D721Med (cell line): ENCODE data around the gene PLGRKT.
"Not testable (repeated sequence)": the region's sequence is repeated elsewhere in the genome, so short reads cannot be mapped to it uniquely, and the experiment has no call there.

Experiments
- DNase-seq: peaks from one replicate; pipeline ENCODE4 v3.0.0; 2011; ENCODE audit warnings: low spot score; ENCODE audit not compliant: insufficient read length
- FAIRE-seq: peaks from 2 replicates; lab custom pipeline; 2011; peaks lifted over from hg19 to GRCh38; lab: Jason Lieb, UNC
- CTCF ChIP-seq: IDR thresholded peaks from 2 replicates; pipeline ENCODE4 v1.5.1; 2012; ENCODE audit warnings: mild to moderate bottlenecking, control low read depth; ENCODE audit not compliant: insufficient read depth; ENCODE audit errors: missing control alignments

Gene PLGRKT

DNA sequence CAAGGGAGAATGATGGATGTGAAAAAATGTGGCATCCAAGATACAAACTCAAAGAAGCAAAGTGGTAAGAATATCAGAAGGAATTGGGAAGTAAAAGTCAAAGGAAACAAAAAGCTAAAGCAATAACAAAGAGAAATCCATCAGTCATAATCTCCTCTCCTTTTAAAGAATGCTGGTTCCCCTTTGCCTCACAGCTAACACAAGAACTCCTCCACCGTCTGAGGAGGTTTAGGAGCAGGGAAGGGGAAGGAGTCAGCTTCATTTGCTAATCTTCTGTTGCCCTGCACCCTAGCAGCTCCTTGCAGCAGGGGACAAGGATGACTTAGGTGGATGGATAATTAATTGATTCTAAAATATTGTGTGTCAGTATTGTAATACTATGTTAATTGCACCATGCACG lies 29.0 kb upstream of the PLGRKT start:
- TF ChIP-seq CTCF = no peak
- FAIRE-seq (no peak), DNase-seq (no peak)

GRCh38 chr9:5466005-5466404 lies 28.3 kb upstream of the PLGRKT start:
- no peak for DNase-seq

GRCh38 chr9:5464831-5465330 lies 27.2 kb upstream of the PLGRKT start:
- not testable (repeated sequence) for FAIRE-seq, DNase-seq

More at GRCh38 chr9:5466005-5466404, 28.3 kb upstream of the PLGRKT start:
- no peak for FAIRE-seq
- TF ChIP-seq CTCF = no peak

GRCh38 chr9:5460157-5460556 lies 22.4 kb upstream of the PLGRKT start:
- FAIRE-seq (no peak), DNase-seq (no peak)

DNA sequence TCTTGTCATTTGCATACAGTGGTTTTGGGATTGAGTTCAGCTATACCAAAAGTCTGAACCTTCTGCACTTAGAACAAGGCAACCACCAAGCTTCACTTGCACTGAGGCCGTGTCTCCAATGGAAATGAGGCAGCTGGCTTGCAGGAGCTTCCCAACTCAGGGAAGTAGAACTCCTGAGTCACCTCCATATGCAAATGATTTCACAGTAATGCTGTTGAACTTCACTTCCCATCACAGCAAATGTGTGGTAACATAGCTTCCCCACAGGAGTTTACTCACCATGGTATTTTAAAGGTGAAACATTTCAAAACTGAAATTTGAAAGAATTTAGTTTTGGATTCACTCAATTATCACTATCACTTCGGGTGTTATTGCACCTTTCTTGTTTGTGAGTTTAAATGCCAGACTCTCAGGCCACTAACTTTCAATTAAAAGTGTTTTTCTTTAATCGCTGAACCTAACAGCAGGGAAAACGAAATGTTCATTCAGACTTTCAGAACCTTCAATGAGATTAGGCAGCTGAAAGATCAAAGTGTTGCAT lies 21.6 kb upstream of the PLGRKT start:
- DNase-seq (no peak), FAIRE-seq (no peak)
- TF ChIP-seq CTCF = no peak

More at GRCh38 chr9:5460157-5460556, 22.4 kb upstream of the PLGRKT start:
- no peak for TF ChIP-seq CTCF

DNA sequence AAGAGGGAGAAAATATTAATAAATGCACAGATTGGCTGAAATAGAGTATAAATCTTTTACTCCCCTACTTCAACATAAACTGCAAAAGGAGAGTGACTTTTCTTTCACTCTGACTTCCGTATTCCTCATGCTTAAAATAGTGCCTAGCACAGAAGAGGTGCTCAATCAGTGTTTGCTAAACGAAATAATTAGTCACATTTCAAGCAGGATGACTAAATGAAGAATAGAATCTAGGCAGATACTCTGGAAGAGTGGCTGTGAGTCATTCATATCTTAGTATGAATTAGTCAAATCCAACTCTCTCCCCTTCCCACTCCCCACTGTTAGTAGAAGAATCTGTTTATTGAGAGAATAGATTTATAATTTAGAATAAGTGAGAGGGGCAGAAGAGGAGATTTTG lies 17.5 kb upstream of the PLGRKT start:
- TF ChIP-seq CTCF = no peak
- no peak for FAIRE-seq
- DNase-seq = no peak

DNA sequence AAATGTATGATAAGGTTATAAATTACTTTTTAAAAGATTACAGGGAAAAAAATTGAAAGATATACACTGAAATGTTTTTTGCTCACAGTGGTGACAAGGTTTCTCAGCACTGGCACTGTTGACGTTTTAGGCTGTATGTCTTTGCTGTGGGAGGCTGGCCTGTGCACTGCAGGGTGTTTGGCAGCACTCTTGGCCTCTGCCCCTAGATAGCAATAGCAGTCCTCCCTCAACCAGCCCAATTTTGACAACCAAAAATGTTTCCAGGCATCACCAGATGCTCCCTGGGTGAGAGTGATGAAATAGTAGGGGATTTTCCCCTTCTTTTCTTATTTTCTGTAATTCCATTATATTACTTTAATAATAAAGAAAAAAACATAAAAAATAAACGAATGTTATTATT lies 15.9 kb upstream of the PLGRKT start:
- no peak for TF ChIP-seq CTCF
- FAIRE-seq (no peak), DNase-seq (no peak)
